Body of pancreas (tissue), 4 donors: ENCODE measurements around the gene LLCFC1. TPM values are rescaled to one million over a fixed set of nuclear protein-coding genes. Genes with fewer than 3 reads are reported as not detected.

ENCODE experiments used
- ATAC-seq: fragments of 150-250 bp; one replicate; pipeline ENCODE4 v1.9.1; 2016
- DNase-seq, 4 donors: peaks; one replicate each; pipeline ENCODE4 v3.0.0-alpha.2; 2019
- H3K27ac ChIP-seq, 4 donors: fragments of 200-600 bp; sonication (generic); 1 replicate in 3 of 4; 2 replicates in 1 of 4; pipeline versions ENCODE4 v1.5.1 to v1.6.1; 2016 to 2019; ENCODE audit warnings: mild to moderate bottlenecking in 1 of 4, mixed read lengths in 1 of 4, moderate library complexity in 1 of 4
- H3K27me3 ChIP-seq, 2 donors: fragments of 200-600 bp; sonication (generic); one replicate each; pipeline ENCODE4 v1.6.0; 2016; ENCODE audit warnings: mild to moderate bottlenecking in 1 of 2
- H3K36me3 ChIP-seq, 2 donors: fragments of 200-600 bp; sonication (generic); replicated peaks in 1 of 2; 2 replicates each; pipeline ENCODE4 v1.5.1; 2016; ENCODE audit warnings: low read depth in 2 of 2; ENCODE audit not compliant: insufficient read depth in 1 of 2
- H3K4me1 ChIP-seq: fragments of 200-600 bp; sonication (generic); one replicate; pipeline ENCODE4 v1.6.0; 2016
- H3K4me3 ChIP-seq, 2 donors: fragments of 200-600 bp; sonication (generic); 1 replicate in 1 of 2; 2 replicates in 1 of 2; pipeline ENCODE4 v1.5.1; 2016 to 2019
- H3K9me3 ChIP-seq, 3 donors: fragments of 200-600 bp; sonication (generic); 1 replicate in 2 of 3; 2 replicates in 1 of 3; pipeline ENCODE4 v1.5.1; 2016
- POLR2A ChIP-seq, 3 donors: fragments of 450-650 bp; IDR thresholded peaks; one replicate each; pipeline ENCODE4 v1.6.1; 2016; ENCODE audit warnings: antibody characterized with exemption in 3 of 3, mild to moderate bottlenecking in 2 of 3
- WGBS, 2 donors: methylation state at CpG; one replicate each; pipeline ENCODE4 v1.1.5; 2017; 5-methylcytosine and 5-hydroxymethylcytosine counted together
- intact Hi-C: fragments of 100-400 bp; cut with DNase I; formaldehyde crosslinking; loops from one replicate; pipeline ENCODE4 v1.15.1; 2023
- total RNA-seq, 2 donors: library from RNA; depleted of rRNA; stranded (reverse); fragments of >200 nt; gene quantifications; one replicate each; pipeline ENCODE4 v1.1.0, GENCODE V29; 2016
- TF ChIP-seq, protein P1 (sequence below), 7 experiments: fragments of 450-650 bp in 4 of 7; fragments of 200-600 bp in 3 of 7; sonication (generic) in 3 of 7; IDR thresholded peaks; one replicate each; pipeline ENCODE4 v1.5.1; 2016 to 2019; ENCODE audit warnings: antibody characterized with exemption in 7 of 7

The LLCFC1 gene
- total RNA-seq, 2 donors from 2014 or later: not detected

- H3K36me3 ChIP-seq: no peaks in the 10 kb centered on the region
- no peaks in the 10 kb centered on the region for H3K27me3 ChIP-seq
- WGBS, 2 donors: 90% methylated on average over 1 of the region's 1 CpG; no CpG with 5 or more reads in 1 of the 2 donors
- H3K4me3 ChIP-seq: no peak overlapping the region
- no peaks in the 10 kb centered on the region for H3K9me3 ChIP-seq
- no peak overlapping the region for H3K27ac ChIP-seq
- ATAC-seq: no peak
- TF ChIP-seq POLR2A (IDR thresholded peaks at IDR 0.05): no peak
- TF ChIP-seq, protein P1, sequence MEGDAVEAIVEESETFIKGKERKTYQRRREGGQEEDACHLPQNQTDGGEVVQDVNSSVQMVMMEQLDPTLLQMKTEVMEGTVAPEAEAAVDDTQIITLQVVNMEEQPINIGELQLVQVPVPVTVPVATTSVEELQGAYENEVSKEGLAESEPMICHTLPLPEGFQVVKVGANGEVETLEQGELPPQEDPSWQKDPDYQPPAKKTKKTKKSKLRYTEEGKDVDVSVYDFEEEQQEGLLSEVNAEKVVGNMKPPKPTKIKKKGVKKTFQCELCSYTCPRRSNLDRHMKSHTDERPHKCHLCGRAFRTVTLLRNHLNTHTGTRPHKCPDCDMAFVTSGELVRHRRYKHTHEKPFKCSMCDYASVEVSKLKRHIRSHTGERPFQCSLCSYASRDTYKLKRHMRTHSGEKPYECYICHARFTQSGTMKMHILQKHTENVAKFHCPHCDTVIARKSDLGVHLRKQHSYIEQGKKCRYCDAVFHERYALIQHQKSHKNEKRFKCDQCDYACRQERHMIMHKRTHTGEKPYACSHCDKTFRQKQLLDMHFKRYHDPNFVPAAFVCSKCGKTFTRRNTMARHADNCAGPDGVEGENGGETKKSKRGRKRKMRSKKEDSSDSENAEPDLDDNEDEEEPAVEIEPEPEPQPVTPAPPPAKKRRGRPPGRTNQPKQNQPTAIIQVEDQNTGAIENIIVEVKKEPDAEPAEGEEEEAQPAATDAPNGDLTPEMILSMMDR (IDR thresholded peaks at IDR 0.05): no peak
- intact Hi-C loops: no loop called here
- no peaks in the 10 kb centered on the region for H3K4me1 ChIP-seq
- no peak for DNase-seq
Measured at GRCh38 chr7:142983825-142984224, 44.5 kb downstream of the LLCFC1 start.

DNA sequence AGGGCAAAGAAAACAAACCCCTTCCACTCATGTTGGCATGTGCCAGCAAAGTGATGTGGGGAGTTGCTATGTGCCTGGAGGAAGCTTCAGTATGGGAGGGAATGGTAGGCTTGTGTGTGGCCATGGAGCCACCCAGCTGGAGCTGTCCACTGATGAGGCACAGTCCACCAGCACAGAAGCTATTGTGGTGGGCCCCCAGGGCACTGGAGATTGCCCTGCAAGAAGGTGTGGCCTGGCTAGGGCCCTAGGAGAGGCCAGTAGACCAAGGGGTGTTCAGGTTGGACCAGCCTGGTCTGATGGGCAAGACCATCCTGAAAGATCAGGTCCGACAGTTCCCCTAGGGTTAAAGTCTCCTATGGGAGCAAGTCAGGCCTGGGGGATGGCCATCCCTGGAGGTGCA, 45.0 kb downstream of the LLCFC1 start:
- no peak for TF ChIP-seq POLR2A (IDR thresholded peaks at IDR 0.05)
- TF ChIP-seq, protein P1 (IDR thresholded peaks at IDR 0.05): no peak
- intact Hi-C loops: no loop called here
- Histone ChIP-seq H3K36me3 (no peaks in the 10 kb centered on the region), H3K9me3 (no peaks in the 10 kb centered on the region), H3K4me3 (no peak overlapping the region), H3K4me1 (no peaks in the 10 kb centered on the region), H3K27me3 (no peaks in the 10 kb centered on the region), H3K27ac (no peak overlapping the region)
- DNase-seq: no peak
- no peak for ATAC-seq
- 56 to 100% methylated on average over 1 of the region's 1 CpG for WGBS, 2 donors

Other genes with a start within 250 kb of the LLCFC1 start
- over 10,000 TPM; 29,602 to 44,177 TPM for gene PRSS1, start 190.0 kb upstream of the LLCFC1 start, total RNA-seq
- over 10,000 TPM; 15,993 to 74,693 TPM for gene PRSS2, start 168.5 kb upstream of the LLCFC1 start, total RNA-seq
- 10 to 100 TPM; 37.1 to 84.0 TPM for gene EPHB6, start 84.4 kb upstream of the LLCFC1 start, total RNA-seq
- 100 to 1,000 TPM in 1 of 2 donors, 10 to 100 TPM in 1; 61.7 to 110 TPM for gene TRPV6, start 53.7 kb upstream of the LLCFC1 start, total RNA-seq
- gene TRPV5, start 5.7 kb upstream of the LLCFC1 start, total RNA-seq: not detected
- gene KEL, start 22.9 kb downstream of the LLCFC1 start, total RNA-seq: under 1 TPM in 1 of 2 donors, not detected in 1; 0.33 TPM
- gene OR9A2, start 87.6 kb downstream of the LLCFC1 start, total RNA-seq: not detected
- gene OR6V1, start 112.9 kb downstream of the LLCFC1 start, total RNA-seq: not detected
- not detected for gene PIP, start 192.6 kb downstream of the LLCFC1 start, total RNA-seq
- gene TAS2R39, start 243.9 kb downstream of the LLCFC1 start, total RNA-seq: not detected